ENCODE results near the gene SFXN1.

Gene SFXN1

DNA sequence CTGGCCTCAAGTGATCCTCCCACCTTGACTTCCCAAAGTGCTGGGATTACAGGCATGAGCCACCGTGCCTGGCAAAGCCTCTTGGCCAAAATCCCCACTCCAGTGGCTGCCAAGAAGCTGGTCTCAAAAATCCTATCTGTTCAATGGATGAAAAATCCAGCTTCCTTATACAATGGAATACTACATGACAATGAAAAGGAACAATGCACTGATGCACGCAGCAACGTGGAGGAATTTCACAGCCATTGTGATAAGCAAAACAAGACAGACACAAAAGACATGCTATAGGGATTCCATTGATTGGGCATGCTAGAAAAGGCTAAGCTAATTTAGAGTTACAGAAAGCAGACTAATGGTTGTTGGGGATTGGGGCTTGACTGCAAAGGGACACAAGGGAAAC lies 13.1 kb upstream of the SFXN1 start:
- no peak for DNase-seq

GRCh38 chr5:175466700-175467318 lies 11.6 kb upstream of the SFXN1 start:
- no peak for DNase-seq

DNA sequence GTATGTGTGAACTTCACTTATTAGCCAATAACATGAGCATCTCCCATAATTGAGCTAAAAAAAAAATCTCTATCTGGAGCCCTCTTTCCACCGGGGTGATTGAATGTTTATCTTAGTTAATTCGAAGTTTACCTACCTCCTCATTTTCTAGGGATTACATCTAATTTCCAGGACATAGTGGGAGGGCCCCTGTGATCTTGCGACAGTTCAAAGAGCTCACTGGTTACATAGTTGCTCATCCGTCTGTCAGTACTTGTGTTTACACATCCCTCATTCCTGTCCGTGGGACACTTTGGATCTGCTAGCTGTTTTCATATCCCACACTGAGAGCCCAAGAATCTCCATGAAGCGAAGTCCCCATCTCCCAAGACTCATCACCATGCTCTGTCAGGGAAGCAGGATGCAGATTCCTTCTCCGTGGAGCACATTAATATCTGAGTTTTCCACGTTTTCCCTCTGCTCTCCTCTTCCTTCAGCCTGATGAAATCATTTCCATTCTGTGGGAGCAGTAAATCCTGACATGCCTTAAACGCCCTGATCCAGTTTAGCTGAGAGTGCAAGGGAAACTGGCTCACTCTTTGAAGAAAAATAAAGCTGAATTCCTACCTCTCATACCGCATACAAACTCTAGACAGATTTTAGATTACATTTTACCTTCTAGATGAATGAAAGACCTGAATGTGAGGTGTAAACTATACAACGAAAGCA lies 10.2 kb upstream of the SFXN1 start:
- DNase-seq = no peak

GRCh38 chr5:175468892-175469291 lies 9.5 kb upstream of the SFXN1 start:
- no peak for DNase-seq

DNA sequence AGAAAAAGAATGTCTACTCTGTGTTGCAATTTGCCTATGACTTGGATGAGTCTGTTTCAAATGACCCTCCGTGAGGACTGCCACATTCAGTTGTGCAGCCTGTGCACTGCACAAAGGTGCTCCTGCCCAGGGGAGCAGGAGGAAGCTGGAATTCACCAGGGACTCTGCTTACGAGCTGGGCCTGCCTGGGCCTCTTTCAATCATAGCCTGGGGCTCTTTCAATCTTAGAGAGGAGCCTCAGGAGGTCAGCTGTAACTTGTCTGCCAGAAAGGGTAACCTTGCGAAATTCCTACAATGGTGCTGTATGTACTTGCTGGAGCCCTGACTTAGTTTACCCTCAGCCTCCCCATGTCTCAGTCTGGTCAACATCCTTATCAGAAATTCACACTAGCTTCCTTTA lies 8.4 kb upstream of the SFXN1 start:
- DNase-seq = no peak

GRCh38 chr5:175470781-175471180 lies 7.6 kb upstream of the SFXN1 start:
- DNase-seq = no peak

- no peak for DNase-seq
Observed at GRCh38 chr5:175471196-175471595, 7.2 kb upstream of the SFXN1 start.

- DNase-seq = no peak
Observed at GRCh38 chr5:175471628-175472027, 6.7 kb upstream of the SFXN1 start.

- DNase-seq = no peak
Observed at GRCh38 chr5:175472378-175472777, 6.0 kb upstream of the SFXN1 start.

DNA sequence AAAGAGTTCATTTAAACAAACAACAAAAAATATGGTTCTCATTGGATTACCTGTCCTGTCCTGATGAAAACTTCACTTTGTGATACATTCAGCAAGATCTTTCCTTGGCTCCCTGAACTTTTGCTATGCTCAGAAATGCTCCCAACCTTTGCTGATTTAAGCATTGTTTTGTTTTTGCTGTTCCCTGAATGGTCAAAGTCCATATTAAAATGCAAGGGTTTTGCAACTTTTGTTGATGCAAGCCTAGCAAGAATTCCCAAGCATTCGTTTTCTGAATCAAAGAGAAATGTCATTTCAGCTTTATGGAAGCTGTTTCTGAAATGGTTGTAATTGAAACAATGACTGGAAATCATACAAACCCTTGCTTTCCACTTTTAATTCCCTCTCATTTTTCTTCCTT lies 3.1 kb upstream of the SFXN1 start:
- no peak for DNase-seq

GRCh38 chr5:175477440-175477839 lies 920 bp upstream of the SFXN1 start:
- DNase-seq = no peak

DNA sequence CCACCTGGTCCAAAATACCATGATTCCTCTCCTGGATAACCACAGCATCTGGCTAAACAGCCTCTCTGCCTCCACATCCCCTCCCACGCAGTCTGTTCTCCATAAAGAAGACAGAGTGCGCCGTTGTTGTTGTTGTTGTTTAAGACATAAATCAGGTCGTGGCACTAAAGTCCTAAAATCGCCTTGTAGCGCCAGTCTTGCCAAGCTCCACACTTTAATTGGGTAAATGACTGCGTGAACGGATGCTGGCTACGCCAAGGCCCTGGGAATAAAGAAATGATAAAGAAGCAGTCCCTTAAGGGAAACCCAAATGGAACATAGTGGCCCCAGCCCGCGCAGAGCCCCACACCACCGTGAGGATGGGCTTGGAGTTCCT lies 364 bp upstream of the SFXN1 start:
- DNase-seq = no peak

DNA sequence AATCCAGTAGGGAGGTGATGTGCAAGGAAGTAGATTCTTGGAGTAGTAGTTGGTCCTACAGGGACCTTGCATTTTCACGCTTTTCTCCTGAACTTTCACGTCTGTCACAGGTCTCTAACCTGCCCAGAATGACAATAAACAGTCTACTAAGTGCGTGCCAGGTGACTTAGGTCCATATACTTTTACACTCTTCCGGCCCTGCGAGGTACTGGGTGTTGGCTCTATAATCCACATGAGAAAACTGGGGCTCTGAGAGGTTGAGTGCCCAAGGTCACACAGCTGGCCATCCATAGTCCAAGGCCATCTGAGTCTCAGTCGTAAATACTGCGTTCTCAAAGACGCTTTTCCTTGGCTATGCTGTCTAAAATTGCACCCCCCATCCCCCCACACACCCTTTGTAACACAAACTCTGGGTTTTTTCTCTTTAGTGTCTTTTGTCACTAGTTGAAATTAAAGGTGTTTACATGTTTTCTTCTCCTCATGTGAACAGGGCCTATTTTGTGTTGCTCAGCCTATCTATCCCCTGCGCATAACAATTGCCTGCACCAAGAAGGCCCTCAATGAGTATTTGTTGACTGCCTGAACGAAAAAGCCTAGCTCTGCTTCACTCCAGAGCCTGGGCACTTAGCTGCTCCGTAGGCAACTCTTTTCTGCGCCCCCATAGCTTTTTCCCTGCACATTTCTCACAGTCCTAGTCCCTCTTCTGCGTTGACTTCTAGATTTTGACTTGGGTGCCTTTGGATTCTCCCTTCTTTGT lies 943 bp downstream of the SFXN1 start:
- DNase-seq = no peak

- DNase-seq = no peak
Observed at GRCh38 chr5:175483337-175483736, 5.0 kb downstream of the SFXN1 start.

DNA sequence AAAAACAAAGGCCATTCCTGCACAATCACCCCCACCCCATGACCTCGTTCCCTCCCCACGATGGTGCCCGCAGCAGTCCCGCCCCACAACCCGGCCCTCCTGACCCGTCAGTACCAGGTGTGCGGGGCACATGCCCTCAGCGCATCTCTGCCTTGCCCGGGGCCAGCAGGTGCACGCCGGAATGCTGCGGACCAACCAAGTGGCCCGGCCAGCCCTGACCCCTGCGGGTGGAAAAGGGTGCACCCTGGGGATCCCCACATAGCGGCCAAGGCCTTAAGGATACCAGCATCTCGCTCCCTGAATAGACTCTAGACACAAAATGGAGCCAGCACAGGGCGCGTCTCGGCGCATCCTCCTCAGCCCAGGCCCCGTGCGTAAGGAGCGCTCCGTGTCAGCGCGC lies 6.0 kb downstream of the SFXN1 start:
- no peak for DNase-seq

DNA sequence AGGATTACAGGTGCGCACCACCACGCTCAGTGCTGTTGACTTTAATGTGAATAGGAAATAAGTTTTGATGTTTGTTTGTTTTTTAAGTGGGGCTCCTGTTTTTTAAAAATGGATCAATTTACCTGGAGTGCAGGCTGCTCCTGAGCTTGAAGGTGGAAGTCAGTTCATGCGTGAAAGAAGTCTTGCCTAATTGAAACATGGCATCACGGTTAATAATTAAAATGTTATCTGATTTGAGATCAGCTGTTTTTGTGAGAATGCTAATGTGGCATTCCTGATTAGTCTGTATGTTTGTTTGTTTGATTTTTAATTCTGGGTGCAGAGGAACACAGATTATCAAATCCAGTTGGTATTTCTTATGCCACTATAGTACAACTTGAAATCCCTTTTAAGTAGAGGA lies 6.5 kb downstream of the SFXN1 start:
- DNase-seq = no peak

- DNase-seq = no peak
Observed at GRCh38 chr5:175485631-175486030, 7.3 kb downstream of the SFXN1 start.

- DNase-seq = no peak
Observed at GRCh38 chr5:175487514-175488222, 9.3 kb downstream of the SFXN1 start.

GRCh38 chr5:175489693-175490443 lies 11.5 kb downstream of the SFXN1 start:
- no peak for DNase-seq

DNA sequence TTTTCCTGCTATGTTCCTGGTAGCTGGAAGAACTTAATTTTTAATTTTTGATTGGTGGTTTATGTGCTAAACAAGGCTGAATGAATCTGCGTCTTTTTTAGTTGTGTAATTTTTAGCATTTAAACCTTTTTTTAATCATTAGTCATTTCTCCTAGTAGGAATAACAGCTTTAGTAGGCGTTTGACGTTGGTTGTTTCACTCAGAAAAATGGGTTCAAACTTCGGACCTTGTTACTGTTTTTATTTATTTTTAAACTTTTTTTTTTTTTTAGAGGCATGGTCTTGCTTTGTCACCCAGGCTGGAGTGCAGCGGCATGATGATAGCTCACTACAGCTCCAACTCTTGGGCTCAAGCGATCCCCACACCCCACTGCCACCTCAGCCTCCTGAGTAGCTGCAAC lies 12.9 kb downstream of the SFXN1 start:
- no peak for DNase-seq

GRCh38 chr5:175493260-175493659 lies 14.9 kb downstream of the SFXN1 start:
- no peak for DNase-seq

GRCh38 chr5:175493726-175494125 lies 15.4 kb downstream of the SFXN1 start:
- no peak for DNase-seq
